ENCODE data around the gene RAPGEF1.

The RAPGEF1 gene

DNA sequence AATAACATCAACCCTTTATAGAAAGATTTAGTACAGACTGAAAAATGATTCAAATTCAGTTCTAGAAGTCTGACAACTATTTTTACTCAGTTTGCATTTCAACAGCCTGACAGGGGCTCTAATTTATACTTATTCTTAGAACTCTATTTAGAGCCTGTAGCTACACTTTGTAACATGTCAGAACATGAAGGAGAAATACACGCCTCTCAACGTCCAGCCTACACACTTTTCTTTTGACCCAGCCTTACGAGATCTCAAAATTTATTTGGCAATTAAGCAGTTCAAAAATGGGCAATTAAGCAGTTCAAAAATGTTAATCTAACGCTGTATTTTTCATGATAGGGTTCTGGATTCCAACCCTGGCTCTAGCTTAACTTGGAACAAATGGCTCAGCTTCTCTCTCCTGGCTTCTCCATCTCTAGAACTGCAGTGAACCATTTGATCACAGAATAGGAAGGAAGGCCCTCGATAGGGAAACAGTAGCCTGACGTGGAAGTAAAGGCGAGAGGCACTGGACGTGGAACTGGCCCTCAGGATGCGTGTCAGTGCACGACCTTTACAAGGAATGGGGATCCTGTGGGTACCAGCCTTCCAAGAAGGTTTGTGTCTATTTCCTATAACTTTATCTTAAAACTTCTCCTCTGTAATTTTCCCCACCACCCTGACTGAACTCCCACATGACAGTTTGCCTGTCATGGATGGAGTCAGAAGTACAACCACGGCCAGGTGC is 128.1 kb downstream of the RAPGEF1 start:
- DNase-seq (ENCODE audit: extremely low read depth in 1 of 2, low read depth in 1 of 2) = no peak

DNA sequence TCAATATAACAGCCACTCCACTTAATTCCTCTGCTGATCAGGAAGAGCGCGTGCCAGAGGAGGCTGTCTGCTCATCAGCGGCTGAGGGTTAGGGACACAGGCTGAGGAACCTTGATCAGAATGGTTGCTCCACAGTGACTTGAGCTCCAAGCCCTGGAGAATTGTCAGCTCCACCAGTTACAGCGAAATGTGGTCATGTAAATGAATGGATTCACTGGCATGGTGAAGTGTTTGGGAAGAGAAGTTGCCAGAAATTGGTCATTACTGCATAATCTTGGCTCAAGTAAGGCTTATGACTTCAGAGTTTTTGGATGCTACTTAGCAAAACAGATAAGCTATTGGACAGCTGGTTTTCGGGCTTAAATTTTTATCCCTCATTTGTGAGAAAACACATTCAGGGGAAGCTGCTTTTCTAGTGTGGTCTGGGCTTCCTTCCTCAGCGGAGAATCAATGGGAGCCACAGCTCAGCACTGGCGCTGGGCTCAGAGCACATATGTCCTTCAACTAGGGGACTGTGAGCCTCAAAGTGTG is 129.6 kb downstream of the RAPGEF1 start:
- no peak for DNase-seq (ENCODE audit: extremely low read depth in 1 of 2, low read depth in 1 of 2)

DNA sequence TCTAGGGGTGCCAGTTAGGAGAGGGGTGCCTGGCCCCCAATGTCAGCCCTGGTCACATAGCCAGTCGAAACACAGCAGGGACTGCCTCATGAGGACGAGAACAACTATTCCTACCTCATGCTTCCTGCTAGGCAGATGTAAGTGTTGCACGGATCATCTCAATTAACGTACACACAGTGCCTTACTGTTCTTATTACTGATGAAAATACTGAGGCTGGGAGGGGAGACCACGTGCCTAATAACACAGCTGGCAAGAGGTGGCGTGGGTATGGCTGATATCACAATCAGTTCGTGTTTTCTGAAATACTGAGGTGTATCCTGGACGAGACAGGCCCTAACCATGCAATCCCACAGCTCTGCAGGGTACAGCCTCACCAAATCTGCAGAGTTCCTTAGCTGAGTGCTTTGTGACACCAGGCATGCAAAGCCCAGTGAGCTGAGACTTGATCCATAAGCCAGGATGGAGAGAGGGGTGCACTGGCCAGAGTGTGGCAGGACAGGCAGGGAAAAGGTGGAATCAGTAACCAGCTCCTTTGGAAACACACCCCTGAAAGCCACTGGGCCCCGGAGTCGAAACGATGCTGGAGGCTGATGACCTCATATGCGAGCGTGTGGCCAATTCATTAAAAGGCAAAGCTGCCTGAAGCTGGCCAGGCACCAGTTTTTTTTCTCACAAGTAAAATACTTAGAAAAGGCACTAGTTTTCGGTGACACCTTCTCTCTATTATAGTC is 130.6 kb downstream of the RAPGEF1 start:
- DNase-seq (ENCODE audit: extremely low read depth in 1 of 2, low read depth in 1 of 2) = no peak

DNA sequence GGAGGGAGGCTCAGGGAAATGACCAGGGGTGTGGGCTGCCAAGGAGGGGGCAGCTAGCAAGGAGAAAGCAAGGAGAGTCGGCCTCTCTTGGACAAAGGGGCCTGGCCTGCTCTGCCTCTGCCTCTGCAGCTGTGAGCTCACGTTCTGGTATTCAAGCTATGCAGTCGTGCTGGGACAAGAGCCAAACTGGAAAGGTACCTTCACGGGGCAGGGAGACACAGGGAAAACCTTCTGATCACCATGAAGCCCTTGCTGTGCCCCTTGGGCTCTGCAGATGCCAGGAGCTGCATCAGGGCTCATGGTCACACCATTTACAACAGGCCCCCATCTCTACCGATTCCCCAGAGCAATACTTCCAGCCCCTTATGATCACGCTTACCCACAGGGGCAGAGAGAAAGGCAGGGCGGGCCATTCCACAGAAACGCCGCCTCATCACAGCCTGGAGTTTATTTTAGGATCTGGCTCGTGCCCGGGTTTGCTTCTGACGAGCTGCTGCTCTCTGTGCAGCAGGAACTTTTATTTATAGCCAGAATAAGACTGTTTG is 131.3 kb downstream of the RAPGEF1 start:
- DNase-seq (ENCODE audit: extremely low read depth in 1 of 2, low read depth in 1 of 2) = no peak

DNA sequence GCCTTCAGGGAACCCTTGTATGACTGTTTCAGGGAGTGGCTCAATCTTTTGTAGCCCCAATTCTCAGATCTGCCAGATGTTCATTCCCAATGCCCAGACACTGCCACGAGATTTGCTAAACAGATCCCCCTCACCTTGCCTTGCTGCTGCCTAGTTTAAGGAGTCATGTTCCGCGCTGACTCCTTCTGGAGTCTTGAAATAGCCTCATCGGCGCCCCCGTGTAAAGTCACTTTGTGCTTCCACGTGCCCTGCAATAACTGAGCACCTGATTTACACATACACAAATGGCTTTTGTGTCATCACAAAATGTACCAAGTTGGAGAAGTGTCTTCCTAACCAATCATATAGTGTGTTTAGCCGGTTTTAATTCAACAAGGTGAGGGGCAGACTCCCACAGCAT is 132.3 kb downstream of the RAPGEF1 start:
- DNase-seq (ENCODE audit: extremely low read depth in 1 of 2, low read depth in 1 of 2) = no peak

DNA sequence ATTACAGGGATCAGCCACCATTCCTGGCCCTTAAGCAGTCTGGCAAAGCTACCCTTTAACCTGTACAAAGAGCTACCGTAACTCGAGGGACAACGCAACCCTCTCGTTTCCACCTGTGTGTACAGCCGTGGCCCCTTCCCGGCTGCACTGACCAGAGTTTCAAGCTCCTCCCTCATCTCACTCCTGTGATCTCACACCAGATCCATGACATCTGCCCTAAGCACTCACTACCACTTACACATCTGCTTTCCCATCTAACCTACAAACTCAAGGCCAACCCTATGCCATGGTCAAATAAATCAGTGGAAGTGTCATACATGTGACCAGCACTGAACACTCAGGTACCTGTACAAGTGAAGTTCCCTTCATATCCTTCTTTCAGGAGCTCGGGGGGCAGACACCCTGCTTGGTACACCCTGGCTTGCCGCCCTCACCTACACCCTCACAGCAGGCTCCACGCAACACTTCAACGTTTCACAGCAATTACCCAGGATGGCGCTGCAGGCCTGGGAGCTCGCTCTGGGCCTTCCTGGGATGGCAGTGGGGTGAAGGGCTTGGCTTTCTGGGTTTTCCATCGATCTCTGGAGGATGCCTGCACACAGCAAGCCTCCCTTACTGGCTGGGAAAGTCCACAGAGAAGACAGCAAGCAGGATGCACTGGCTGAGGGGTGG is 132.8 kb downstream of the RAPGEF1 start:
- DNase-seq (ENCODE audit: extremely low read depth in 1 of 2, low read depth in 1 of 2) = no peak

DNA sequence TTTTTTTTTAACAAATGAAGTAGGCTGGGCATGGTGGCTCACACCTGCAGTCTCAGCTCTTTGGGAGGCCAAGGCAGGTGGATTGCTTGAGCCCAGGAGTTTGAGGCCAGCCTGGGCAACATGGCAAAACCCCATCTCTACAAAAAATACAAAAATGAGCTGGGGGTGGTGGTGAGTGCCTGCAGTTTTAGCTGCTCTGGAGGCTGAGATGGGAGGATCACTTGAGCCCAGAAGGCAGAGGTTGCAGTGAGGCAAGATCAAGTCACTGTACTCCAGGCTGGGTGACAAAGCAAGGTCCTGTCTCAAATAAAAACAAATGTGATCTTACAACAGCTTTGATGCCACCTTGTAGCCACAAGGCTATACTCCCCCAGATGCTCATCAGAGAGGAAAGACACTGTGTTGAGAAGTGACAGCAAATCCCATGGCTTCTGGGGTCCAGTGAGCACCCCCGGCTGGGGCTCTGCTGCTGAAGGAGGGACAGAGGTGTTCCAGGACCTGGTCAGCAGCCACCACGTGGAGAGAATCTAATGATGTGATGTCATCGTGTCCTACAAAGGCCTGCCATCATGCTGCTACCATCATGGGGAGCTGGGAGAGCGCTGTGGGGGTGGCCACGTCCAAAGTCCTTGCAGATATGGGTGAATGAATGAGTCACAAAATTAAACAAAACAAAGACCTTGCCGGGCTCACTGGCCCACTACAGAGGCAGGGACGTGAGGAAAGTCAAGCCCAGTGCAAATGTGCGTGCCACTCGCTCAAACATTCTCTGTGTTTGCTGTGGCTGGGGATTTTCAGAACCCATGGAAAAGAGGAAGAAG is 133.9 kb downstream of the RAPGEF1 start:
- DNase-seq (ENCODE audit: extremely low read depth in 1 of 2, low read depth in 1 of 2) = no peak

DNA sequence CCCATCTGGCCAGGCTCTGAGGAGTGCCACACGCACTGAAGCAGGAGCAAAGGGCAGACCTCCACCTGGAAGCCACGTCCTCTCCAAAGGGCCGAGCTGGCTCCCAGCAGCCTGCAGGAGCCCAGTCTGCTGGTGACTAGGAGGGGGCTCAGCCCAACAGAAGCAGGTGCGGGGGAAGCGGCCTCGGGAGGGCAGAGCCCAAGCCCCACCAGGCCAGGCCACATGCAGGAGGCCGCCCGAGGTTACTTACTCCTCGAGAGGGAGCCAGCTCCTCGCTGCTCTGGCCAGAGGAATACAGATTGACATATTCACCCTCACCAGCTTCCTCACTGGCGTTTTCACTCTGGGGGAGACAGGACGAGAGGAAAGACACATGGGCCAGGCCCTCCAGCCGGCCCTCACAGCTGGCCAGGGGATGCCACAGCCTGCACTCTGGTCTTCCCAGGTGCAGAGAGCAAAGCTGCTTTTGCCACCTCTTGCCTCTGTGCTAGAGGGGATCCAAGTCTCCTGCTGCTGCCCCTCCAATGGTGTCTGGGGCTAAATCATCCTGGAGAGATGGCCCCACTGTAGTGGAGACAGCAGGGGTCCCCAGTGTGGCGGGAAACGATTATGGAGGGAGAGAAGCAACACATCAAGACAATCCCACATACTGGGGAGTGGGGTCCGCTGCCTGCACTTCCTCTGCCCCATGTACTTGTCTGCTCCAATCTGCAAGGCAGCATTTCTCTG is 136.0 kb downstream of the RAPGEF1 start:
- DNase-seq (ENCODE audit: extremely low read depth in 1 of 2, low read depth in 1 of 2) = no peak

DNA sequence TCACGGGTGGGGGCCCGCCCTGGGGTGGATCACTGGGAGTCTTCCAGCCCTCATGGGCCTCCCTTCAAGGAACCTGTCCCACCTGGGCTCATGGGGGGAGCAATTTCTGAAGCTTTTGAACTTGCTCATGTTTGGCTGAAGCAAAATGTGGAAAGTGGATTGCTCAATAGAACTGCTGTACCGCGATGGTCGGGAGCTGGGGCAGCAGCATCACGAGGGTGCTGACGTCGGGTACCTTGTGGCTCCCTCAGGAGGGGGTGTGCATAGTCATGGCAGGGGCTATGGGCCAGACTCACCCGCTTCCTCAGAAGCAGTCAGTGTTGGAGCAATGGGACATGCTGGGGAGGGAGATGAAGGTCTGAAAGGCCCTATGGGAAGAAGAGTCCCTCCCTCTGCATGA is 136.7 kb downstream of the RAPGEF1 start:
- no peak for DNase-seq (ENCODE audit: extremely low read depth in 1 of 2, low read depth in 1 of 2)

DNA sequence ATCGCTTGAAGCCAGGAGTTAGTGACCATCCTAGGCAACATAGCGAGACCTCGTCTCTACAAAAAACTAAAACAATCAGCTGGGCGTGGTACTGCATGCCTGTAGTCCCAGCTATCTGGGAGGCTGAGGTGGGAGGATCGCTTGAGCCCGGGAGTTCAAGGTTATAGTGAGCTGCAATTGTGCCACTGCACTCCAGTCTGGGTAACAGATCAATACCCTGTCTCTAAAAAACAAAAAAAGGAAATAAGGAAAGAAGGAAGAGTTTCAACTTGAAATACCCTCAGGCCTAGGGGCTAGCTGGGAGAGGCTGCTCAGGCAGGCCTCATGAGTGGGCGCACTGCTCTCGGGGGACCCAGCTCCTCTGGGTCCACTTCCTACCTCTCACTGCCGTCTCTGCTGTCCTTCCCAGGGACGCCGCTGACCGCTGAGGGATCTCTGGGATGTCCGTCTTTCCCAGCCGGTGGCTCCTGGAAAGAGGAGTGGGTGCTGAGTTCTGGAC is 138.1 kb downstream of the RAPGEF1 start:
- DNase-seq (ENCODE audit: extremely low read depth in 1 of 2, low read depth in 1 of 2) = no peak

DNA sequence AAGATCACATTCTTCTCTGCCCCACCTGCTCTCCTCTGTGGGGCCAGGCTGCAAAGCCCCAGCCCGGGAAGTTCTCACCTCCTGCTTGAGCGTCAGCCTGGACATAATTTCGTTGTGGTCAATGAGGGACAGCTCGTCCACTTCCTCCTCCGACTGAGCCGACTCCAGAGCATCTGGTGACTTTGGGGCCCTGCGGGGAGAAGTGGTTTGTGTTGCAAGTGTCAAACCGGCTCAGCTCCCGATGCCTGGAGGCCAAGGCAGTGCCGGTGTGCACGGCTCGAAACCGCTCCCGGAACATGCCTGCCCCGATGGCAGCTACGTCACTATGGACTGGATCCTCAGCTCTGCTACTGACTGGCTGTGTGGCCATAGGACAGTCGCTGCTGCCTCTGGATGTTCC is 141.8 kb downstream of the RAPGEF1 start:
- no peak for DNase-seq (ENCODE audit: extremely low read depth in 1 of 2, low read depth in 1 of 2)

DNA sequence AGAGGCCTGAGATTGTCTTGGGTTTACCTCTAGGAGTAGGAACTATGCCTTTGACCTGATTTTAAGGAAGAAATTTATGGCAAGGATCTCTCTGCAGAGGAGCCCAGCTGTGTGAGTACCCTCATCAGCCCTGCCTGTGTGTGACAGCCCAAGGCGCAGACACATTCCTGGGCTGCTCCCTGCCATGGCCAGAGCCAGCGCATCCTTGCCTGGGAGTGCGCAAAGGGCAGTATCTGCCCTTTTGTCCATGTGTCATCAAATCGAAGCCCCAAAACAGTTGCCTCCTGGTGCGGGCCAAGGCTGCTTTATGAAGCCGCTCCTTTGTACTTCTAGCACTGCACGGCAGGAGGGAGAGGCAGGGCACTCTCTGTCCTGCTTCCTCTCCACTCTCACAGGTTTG is 142.6 kb downstream of the RAPGEF1 start:
- DNase-seq (ENCODE audit: extremely low read depth in 1 of 2, low read depth in 1 of 2) = no peak

DNA sequence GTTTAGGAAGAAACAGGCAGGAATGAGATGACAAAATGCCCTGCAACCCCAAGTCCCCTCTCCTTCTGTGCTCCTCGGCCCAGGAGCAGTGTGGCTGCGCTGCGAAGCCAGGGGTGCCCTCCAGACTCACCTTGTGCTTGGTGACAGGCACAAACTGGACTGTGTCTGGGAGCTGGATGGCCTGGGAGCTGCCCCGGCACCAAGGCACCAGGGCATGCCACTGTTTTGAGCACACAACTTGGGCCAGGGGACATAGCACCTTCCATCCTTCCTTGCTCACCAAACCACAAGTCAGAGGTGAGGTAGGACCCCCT is 143.5 kb downstream of the RAPGEF1 start:
- no peak for DNase-seq (ENCODE audit: extremely low read depth in 1 of 2, low read depth in 1 of 2)

DNA sequence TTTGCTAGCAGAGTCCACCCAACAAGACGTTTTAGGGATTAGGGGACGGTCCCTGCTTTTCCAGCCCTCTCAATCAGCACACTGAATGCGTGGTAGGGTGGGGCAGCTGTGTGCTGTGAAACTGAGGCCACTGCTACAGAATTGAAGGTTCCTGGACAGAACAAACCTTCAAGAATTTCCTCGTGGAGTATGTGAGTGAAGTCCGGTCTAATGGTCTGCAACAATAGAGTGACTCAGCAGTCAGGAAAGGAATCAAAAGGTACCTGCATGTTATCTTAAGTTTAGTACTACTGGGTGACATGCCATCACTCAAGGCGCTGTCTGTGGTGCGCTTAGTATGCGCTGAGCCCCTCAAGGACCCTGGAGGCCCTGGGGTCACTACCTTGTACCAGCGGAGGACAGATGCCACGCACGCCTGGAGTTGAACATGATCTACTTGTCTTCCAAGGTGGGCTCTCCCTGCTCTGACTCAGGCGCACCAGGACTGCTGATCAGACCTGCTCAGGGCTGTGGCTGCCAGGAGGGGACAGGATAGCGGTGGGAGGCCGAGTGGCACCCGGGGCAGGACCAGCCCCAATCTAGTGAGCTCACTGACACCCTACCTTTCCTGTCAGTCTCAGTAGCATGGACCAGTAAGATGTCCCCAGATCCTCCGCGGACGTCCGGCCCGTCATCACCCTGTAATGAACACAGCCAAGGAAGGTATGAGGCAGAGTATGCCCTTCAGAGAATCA is 144.0 kb downstream of the RAPGEF1 start:
- DNase-seq (ENCODE audit: extremely low read depth in 1 of 2, low read depth in 1 of 2) = no peak

DNA sequence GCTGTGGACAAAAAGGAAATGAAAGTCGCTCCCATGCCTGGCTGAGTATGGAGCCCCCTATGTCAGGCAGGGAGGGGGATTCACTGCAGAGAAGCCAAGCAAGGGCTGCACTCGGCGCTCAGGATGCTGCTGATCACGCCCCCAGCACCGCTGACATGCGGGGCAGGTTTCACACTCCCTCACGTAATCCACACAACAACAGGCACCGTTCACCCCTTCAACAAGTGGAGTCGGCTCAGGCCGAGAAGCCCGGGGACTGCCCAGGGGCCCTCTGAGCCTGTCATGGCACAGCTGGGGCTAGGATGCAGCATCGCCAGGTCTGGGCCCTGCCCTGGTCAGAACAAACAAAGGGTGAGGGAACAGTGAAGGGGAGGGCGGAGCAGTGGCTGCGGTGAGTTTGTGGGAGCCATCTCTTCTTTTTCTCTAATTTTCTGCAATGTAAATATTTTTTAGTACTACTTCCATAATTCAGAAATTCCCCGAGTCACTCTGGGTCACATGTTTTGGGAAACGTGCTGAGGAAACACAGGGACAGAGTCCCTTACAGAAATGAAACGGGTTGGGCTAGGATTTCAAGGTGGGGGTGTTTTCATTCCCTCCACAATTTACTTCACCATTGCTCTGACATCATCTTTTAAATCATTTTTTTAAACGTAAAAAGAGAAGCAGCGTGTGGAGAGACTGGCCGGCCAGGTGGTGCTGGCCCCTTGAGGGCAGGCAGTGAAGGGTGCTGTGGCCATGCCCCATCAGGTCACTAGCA is 144.8 kb downstream of the RAPGEF1 start:
- DNase-seq (ENCODE audit: extremely low read depth in 1 of 2, low read depth in 1 of 2) = no peak

DNA sequence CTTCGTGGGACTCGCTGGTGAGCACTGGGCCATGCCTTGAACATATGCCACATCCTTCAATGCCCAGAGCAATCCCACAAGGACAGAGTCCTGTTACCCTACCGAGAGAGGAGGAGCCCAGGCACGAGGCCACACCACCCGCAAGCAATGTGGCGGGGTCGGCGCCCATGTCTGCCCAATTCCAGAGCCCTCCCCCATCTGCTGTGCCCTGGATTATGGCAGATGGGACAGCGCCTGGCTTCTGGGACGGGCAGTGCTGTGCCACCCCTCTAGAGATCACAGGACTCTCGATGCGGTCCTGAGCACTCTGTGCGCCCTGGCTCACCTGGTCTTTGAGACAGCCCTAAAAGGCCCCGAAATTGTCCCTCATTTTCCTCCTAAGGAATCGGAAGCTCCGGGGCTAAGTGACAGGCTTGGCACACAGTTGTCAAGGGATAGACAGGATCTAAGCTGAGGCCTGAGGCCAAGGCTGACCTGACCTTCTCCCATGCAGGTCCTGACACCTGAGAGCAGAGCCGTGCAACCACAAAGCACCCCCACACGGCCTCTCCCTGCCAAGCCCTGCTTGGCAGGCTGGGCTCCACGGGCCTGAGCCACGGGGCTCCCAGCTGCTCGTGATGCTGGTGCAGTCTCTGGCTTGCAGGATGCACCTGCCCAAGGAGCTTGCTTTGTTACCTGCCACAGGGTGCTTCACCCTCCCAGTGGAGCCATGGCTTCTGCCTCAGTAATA is 145.8 kb downstream of the RAPGEF1 start:
- no peak for DNase-seq (ENCODE audit: extremely low read depth in 1 of 2, low read depth in 1 of 2)

DNA sequence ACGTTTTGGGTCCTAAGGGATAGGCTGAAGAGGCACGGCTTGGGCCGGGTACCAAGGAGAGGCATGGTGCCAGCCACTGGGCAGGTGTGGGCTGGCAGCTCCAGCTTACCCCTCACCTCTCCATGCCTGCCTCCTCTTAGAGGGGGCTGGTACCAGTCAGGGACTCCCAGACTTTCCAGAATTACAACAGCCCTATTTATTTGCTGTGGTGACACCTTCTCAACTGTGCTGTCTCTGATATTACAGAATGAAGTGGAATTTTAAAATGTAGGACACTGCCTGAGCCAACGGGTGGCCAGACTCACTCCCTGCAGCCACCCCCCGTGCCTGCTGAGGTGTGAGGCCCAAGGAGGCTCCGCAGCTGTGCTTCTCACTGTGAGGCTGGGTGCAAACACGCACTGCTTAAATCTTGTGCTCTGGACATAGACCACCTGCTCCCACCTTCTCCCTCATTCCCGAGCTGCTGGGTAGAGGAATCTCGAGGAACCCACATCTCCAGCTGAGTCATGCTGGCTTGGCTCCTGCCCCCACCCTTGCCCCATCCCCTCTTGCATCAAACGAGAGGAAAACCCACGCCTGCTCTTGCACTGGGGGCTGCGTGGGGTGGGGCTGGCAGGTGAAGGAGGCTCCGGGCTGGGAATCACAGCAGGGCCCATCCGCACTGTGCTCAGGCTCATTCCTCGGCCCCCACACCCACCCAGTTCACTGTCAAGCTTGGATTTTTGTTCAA is 146.6 kb downstream of the RAPGEF1 start:
- DNase-seq (ENCODE audit: extremely low read depth in 1 of 2, low read depth in 1 of 2) = no peak
